OCI-LY1 (cell line): ENCODE measurements around the gene MRPS27.

Experiments
- H2AFZ ChIP-seq: fragments of 200-600 bp; sonication (generic), shearing (Covaris generic); 2 replicates; pipeline ENCODE4 v1.6.0; 2014; ENCODE audit warnings: antibody characterized with exemption, mild to moderate bottlenecking, low read length
- H3F3A ChIP-seq: fragments of 200-600 bp; sonication (generic), shearing (Covaris generic); 2 replicates; pipeline ENCODE4 v1.6.0; 2014; ENCODE audit warnings: mild to moderate bottlenecking, antibody characterized with exemption, low read length, moderate library complexity; ENCODE audit not compliant: insufficient read depth
- H3K27ac ChIP-seq: fragments of 200-600 bp; sonication (generic); 2 replicates; pipeline ENCODE4 v1.5.1; 2014; ENCODE audit warnings: low read length, mixed run types, mild to moderate bottlenecking, low read depth; ENCODE audit not compliant: poor library complexity, severe bottlenecking
- H3K27me3 ChIP-seq: fragments of 200-600 bp; sonication (generic); 2 replicates; pipeline ENCODE4 v1.6.0; 2014; ENCODE audit warnings: antibody characterized with exemption, mild to moderate bottlenecking, low read length, moderate library complexity; ENCODE audit not compliant: insufficient read depth
- H3K36me3 ChIP-seq: fragments of 200-600 bp; sonication (generic); 2 replicates; pipeline ENCODE4 v1.6.1; 2014; ENCODE audit warnings: mild to moderate bottlenecking, antibody characterized with exemption, low read length, moderate library complexity, mixed read lengths; ENCODE audit not compliant: insufficient read depth
- H3K4me1 ChIP-seq: fragments of 200-600 bp; sonication (generic); 2 replicates; pipeline ENCODE4 v1.5.1; 2014; ENCODE audit warnings: mild to moderate bottlenecking, low read length, moderate library complexity; ENCODE audit not compliant: insufficient read depth, severe bottlenecking
- H3K4me2 ChIP-seq: fragments of 200-600 bp; sonication (generic), shearing (Covaris generic); 2 replicates; pipeline ENCODE4 v1.6.1; 2014; ENCODE audit warnings: low read length
- H3K4me3 ChIP-seq: fragments of 200-600 bp; sonication (generic); 2 replicates; pipeline ENCODE4 v1.5.1; 2014; ENCODE audit warnings: low read length, low read depth, mild to moderate bottlenecking, mixed read lengths; ENCODE audit not compliant: poor library complexity, severe bottlenecking
- H3K79me2 ChIP-seq: fragments of 200-600 bp; shearing (Covaris generic); 2 replicates; pipeline ENCODE4 v1.6.1; 2016; ENCODE audit warnings: mixed run types, low read length, mixed read lengths; ENCODE audit not compliant: insufficient read depth
- H3K9ac ChIP-seq: fragments of 200-600 bp; sonication (generic), shearing (Covaris generic); 2 replicates; pipeline ENCODE4 v1.6.1; 2014; ENCODE audit warnings: mild to moderate bottlenecking, low read length, mixed read lengths
- H3K9me2 ChIP-seq: fragments of 200-600 bp; sonication (generic), shearing (Covaris generic); 2 replicates; pipeline ENCODE4 v1.6.1; 2014; ENCODE audit warnings: low read depth, mild to moderate bottlenecking, low read length, mixed read lengths
- H3K9me3 ChIP-seq: fragments of 200-600 bp; shearing (Covaris generic); 2 replicates; pipeline ENCODE4 v1.6.1; 2014; ENCODE audit warnings: low read length, mixed read lengths
- H4K20me1 ChIP-seq: fragments of 200-600 bp; sonication (generic), shearing (Covaris generic); 2 replicates; pipeline ENCODE4 v1.6.0; 2016; ENCODE audit warnings: mild to moderate bottlenecking, low read length; ENCODE audit not compliant: insufficient read depth
- EZH2 ChIP-seq: fragments of 200-600 bp; sonication (generic), shearing (Covaris generic); IDR thresholded peaks from 2 replicates; pipeline ENCODE4 v1.8.0; 2017; ENCODE audit warnings: borderline replicate concordance, mixed run types, mild to moderate bottlenecking, antibody characterized with exemption, low read length, moderate library complexity, mixed read lengths
- TF ChIP-seq, protein P1 (sequence below): fragments of 200-600 bp; sonication (generic), shearing (Covaris generic); IDR thresholded peaks from 2 replicates; pipeline ENCODE4 v1.5.1; 2017; ENCODE audit warnings: mild to moderate bottlenecking, antibody characterized with exemption, low read length, moderate library complexity, mixed read lengths

MRPS27 gene

DNA sequence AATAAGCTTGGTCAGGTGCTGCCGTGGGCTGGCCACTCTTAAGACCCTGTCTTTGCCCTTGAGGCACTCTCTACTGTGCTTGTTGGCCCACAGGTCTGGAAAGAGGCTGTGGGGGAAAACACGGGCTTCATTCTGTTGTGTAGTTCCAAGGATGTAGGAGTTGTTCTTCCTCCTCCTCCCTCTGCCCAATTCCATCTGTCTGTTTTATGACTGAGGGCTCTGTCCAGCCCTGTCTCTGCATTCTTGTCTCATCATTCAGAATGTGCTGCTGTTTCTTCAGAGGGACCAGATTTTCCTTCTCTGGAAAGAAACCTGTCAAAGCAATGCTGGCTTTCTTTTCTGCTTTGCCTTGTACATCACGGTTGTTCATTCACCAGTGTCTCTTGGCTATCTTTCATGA is 128.6 kb downstream of the MRPS27 start:
- H3K4me3 ChIP-seq = no peak overlapping the region

DNA sequence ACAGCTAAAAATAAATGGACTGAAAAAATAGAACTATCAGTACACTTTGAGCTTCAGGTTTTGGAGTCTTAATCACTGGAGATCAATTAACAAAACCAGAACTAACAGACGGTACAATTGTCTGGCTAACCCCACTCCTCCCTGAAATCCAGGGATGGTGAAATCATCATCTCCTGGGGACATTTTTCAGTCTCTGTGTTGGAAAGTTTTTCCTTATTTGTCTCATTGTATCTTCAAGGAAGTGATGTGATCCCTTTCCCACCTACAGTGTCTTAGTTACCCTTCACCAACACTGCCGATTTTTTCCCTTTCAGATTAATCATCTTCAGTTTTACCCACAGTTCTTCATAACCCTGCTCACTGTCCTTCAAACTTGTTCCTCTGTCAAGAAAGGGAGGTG is 130.9 kb downstream of the MRPS27 start:
- Histone ChIP-seq H3F3A (no peaks in the 10 kb centered on the region), H3K36me3 (no peaks in the 10 kb centered on the region), H3K79me2 (no peaks in the 10 kb centered on the region), H3K9me2 (no peaks in the 10 kb centered on the region), H3K27ac (no peak overlapping the region), H3K4me1 (peaks cover 6% of the 10 kb centered on the region), H2AFZ (no peak overlapping the region), H3K9ac (no peak overlapping the region), H3K4me2 (no peak overlapping the region), H3K9me3 (no peaks in the 10 kb centered on the region), H4K20me1 (no peaks in the 10 kb centered on the region), H3K27me3 (no peaks in the 10 kb centered on the region; the same call in 1 of the 2 replicates), H3K4me3 (no peak overlapping the region)
- no peak for TF ChIP-seq EZH2
- TF ChIP-seq, protein P1, sequence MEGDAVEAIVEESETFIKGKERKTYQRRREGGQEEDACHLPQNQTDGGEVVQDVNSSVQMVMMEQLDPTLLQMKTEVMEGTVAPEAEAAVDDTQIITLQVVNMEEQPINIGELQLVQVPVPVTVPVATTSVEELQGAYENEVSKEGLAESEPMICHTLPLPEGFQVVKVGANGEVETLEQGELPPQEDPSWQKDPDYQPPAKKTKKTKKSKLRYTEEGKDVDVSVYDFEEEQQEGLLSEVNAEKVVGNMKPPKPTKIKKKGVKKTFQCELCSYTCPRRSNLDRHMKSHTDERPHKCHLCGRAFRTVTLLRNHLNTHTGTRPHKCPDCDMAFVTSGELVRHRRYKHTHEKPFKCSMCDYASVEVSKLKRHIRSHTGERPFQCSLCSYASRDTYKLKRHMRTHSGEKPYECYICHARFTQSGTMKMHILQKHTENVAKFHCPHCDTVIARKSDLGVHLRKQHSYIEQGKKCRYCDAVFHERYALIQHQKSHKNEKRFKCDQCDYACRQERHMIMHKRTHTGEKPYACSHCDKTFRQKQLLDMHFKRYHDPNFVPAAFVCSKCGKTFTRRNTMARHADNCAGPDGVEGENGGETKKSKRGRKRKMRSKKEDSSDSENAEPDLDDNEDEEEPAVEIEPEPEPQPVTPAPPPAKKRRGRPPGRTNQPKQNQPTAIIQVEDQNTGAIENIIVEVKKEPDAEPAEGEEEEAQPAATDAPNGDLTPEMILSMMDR = no peak

More for the DNA sequence above, 128.6 kb downstream of the MRPS27 start:
- Histone ChIP-seq H3K27me3 (no peaks in the 10 kb centered on the region; the same call in 1 of the 2 replicates), H3K36me3 (no peaks in the 10 kb centered on the region), H2AFZ (no peak overlapping the region), H3K9me2 (no peaks in the 10 kb centered on the region), H3K27ac (no peak overlapping the region), H3K4me2 (no peak overlapping the region), H3K79me2 (no peaks in the 10 kb centered on the region), H3K9ac (no peak overlapping the region), H3F3A (no peaks in the 10 kb centered on the region), H3K9me3 (no peaks in the 10 kb centered on the region), H4K20me1 (no peaks in the 10 kb centered on the region), H3K4me1 (peaks cover 14% of the 10 kb centered on the region)
- TF ChIP-seq EZH2 = no peak
- TF ChIP-seq, protein P1 = no peak

DNA sequence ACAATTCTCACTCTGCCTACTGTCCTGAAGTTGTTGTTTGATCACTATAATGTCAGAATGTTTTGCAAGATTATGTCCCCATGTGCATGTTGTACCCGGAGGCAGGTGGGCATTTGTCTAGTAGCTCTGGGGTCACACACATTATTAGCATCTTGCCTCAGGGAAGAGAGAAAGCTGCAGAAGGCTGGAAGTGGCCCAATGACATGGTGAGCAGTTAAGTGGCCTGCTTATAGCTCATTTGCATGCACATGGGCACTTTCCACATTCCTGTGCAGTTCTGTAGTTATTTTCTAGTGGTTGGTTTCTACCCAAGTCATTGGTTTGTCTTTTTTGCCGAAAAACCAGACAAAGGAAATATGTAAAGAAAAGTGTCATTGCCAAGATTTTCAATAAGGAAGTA is 131.9 kb downstream of the MRPS27 start:
- Histone ChIP-seq H3K9ac (no peak overlapping the region), H2AFZ (no peak overlapping the region), H4K20me1 (no peaks in the 10 kb centered on the region), H3K27ac (no peak overlapping the region), H3K4me3 (no peak overlapping the region), H3K9me3 (no peaks in the 10 kb centered on the region), H3K36me3 (no peaks in the 10 kb centered on the region), H3K79me2 (no peaks in the 10 kb centered on the region), H3K9me2 (no peaks in the 10 kb centered on the region), H3K4me1 (peaks cover 6% of the 10 kb centered on the region), H3K27me3 (no peaks in the 10 kb centered on the region; the same call in 1 of the 2 replicates), H3F3A (no peaks in the 10 kb centered on the region), H3K4me2 (no peak overlapping the region)
- TF ChIP-seq EZH2 = no peak
- TF ChIP-seq, protein P1 = no peak
